Fibroblast of upper back skin (primary cell): ENCODE results near the gene SYNM.

Experiments
- DNase-seq: peaks from one replicate; pipeline ENCODE4 v3.0.0-alpha.2; 2013

SYNM gene

GRCh38 chr15:99145005-99145404 is 40.1 kb downstream of the SYNM start:
- no peak for DNase-seq

GRCh38 chr15:99145778-99146177 is 40.9 kb downstream of the SYNM start:
- no peak for DNase-seq

- no peak for DNase-seq
Measured at GRCh38 chr15:99146661-99147060, 41.8 kb downstream of the SYNM start.

- no peak for DNase-seq
Measured at GRCh38 chr15:99148851-99149276, 44.0 kb downstream of the SYNM start.

- DNase-seq = no peak
Measured at GRCh38 chr15:99149366-99149765, 44.5 kb downstream of the SYNM start.

- DNase-seq = no peak
Measured at GRCh38 chr15:99151156-99151555, 46.3 kb downstream of the SYNM start.

GRCh38 chr15:99153026-99153535 is 48.2 kb downstream of the SYNM start:
- no peak for DNase-seq

GRCh38 chr15:99154271-99154670 is 49.4 kb downstream of the SYNM start:
- no peak for DNase-seq

- no peak for DNase-seq
Measured at GRCh38 chr15:99155961-99156443, 51.1 kb downstream of the SYNM start.

GRCh38 chr15:99157456-99157855 is 52.6 kb downstream of the SYNM start:
- DNase-seq = no peak

- DNase-seq = no peak
Measured at GRCh38 chr15:99158626-99159412, 53.9 kb downstream of the SYNM start.

GRCh38 chr15:99163271-99164062 is 58.6 kb downstream of the SYNM start:
- no peak for DNase-seq

GRCh38 chr15:99164119-99164518 is 59.2 kb downstream of the SYNM start:
- DNase-seq = no peak

GRCh38 chr15:99165020-99165790 is 60.3 kb downstream of the SYNM start:
- DNase-seq = no peak

- no peak for DNase-seq
Measured at GRCh38 chr15:99165956-99166689, 61.2 kb downstream of the SYNM start.

- DNase-seq = no peak
Measured at GRCh38 chr15:99167201-99167600, 62.3 kb downstream of the SYNM start.

- no peak for DNase-seq
Measured at GRCh38 chr15:99167640-99168039, 62.8 kb downstream of the SYNM start.

GRCh38 chr15:99168601-99169580 is 64.0 kb downstream of the SYNM start:
- no peak for DNase-seq

- peak; percentile 89 for DNase-seq
Measured at GRCh38 chr15:99169769-99170311, 65.0 kb downstream of the SYNM start.

GRCh38 chr15:99170476-99171065 is 65.7 kb downstream of the SYNM start:
- no peak for DNase-seq
